ENCODE data around the gene VSIG2. TPM values are rescaled to one million over a fixed set of nuclear protein-coding genes. Genes with fewer than 3 reads are reported as not detected.

The VSIG2 gene
- total and polyA plus RNA-seq, 2 donors = 27.5 to 36.4 TPM

DNA sequence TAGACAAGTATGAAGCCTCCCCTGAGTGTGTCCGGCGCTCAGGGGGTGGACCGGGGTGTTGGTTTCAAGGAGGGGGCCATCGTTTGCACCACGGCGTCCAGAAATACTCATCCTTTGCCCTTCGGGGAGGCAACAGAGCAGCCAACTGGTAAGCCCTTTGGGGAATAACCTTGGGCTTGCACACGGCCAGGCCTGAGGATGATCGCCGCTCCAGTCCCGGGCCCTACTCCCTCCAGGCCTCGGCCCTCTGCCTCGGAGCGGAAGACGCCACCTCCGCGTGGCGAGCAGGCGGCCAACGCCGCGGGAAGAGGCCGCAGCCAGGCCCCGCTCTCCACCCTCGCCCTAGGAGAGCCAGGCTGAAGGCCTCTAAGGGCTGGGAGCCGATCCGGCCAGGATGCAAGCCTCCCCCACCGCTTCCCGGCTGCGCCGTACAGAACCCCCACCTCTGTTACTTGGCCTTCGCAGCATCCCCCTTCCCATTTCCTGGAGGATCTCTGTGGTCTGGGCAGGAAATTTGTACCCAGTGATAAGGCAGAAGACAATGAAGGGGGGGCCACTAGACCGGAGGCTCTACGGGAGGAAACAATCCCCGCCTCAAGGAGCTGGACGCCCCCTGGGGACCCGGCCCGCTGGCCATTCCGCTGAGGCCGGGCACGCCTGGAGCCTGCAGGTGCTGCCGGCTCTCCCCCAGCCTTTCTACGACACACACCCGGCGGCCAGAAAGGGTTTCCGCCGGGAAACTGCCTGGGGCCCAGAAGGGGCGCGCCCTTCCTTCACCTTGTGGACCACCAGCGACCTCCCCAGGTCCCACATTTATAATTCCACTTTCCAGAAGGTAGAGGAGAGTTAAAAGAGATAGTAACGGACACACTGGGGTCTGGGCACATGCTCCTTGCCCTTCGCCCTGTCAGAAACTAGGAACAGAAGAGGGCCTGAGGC, 7.5 kb upstream of the VSIG2 start:
- Histone ChIP-seq H3K36me3 (ENCODE audit: insufficient read depth) (no peaks in the 10 kb centered on the region), H3K4me3 (ENCODE audit: low read depth, low read length) (peak overlapping the region; percentile 33), H3K4me1 (ENCODE audit: insufficient read depth) (no peaks in the 10 kb centered on the region), H3K27ac (ENCODE audit: low read depth) (no peak overlapping the region)
- no peak for DNase-seq (ENCODE audit: extremely low spot score)
- 28% methylated on average over 52 of the region's 52 CpGs for WGBS

DNA sequence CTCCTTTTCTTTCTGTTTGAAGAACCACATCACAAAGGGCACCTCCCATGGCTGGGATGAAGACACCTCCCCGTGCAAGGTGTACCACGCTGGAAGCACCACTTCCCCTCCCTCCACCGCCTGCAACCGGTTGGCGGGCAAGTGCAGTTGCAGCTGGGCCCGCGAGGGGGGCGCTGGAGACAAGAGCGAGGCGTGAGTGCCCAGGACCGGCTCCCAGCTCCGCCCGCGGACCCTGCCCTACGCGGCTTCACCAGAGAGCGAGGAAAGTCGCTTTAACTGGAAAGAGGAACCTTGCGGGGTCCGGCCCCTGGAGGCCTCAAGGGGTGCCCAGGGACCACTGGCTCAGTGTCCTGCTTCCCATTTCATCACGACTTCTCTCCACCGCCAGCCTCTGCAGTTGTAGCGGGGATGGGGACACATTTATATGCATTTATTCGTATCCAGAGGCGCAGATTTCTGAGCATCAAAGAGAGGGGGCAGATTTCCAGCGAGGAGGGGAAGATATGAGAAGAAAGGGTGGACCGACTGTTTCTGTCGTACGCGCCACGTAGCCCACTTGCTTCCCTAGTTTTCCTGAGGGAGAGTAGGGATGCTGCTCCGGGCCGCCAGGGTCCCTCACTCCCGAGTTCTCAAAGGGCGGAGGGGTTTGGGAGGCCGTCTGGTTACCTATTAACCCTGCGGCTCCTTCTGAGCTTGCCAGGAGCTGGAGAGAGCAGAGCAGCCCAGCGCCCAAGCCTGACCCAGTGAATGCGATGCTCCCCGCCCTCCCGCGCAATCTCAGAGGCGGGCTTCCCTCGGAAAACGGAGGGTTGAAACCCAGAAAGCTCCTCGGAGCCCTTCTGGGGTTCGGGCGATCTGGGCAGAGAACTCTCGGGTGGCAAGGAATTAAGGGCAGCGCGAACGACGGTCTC, 6.6 kb upstream of the VSIG2 start:
- H3K36me3 ChIP-seq (ENCODE audit: insufficient read depth) = no peaks in the 10 kb centered on the region
- no peaks in the 10 kb centered on the region for H3K4me1 ChIP-seq (ENCODE audit: insufficient read depth)
- H3K27ac ChIP-seq (ENCODE audit: low read depth) = no peak overlapping the region
- H3K4me3 ChIP-seq (ENCODE audit: low read depth, low read length) = peak overlapping the region; percentile 14
- DNase-seq (ENCODE audit: extremely low spot score) = no peak
- WGBS = 6% methylated on average over 53 of the region's 53 CpGs

DNA sequence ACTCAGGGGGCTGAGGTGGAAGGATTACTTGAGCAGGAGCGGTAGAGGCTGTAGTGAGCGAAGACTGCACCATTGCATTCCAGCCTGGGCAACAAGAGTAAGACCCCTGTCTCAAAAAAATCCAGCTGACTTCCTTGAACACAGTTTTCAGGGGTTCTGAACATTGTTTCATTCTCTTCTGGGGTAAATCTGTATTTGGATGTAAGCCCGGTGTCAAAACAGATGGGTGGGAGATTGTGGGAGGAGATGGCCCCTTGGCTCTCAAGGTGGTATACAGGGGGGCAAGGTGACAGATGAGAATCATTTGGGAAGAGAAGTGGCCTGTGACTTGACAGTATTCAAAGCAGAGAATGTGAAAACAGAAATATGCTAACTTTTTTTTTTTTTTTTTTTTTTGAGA, 5.3 kb upstream of the VSIG2 start:
- DNase-seq (ENCODE audit: extremely low spot score) = no peak
- WGBS = 40% methylated on average over 3 of the region's 3 CpGs
- Histone ChIP-seq H3K4me1 (ENCODE audit: insufficient read depth) (no peaks in the 10 kb centered on the region), H3K4me3 (ENCODE audit: low read depth, low read length) (no peak overlapping the region), H3K36me3 (ENCODE audit: insufficient read depth) (no peaks in the 10 kb centered on the region), H3K27ac (ENCODE audit: low read depth) (no peak overlapping the region)

DNA sequence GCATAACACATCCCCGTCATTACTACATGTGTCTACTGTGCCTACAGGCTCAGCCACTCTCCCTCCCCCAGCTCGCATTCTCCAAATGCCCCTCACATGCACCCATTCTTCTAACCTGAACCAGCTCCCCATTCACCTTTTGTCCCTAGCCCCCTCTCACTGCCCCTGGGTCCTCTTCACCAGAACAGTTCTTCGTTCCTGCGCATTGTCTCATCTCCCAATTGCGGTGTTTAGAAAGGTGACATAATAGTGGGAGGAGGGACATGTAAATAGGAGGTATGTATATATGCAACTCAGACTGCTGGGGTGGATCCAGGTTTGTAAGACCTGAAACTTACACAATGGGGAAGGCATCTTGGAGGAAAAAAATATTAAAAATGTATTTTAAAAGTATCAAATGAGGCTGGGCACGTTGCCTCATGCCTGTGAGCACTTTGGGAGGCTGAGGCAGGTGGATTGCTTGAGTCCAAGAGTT, 4.7 kb upstream of the VSIG2 start:
- no peaks in the 10 kb centered on the region for H3K36me3 ChIP-seq (ENCODE audit: insufficient read depth)
- no peak for DNase-seq (ENCODE audit: extremely low spot score)
- 30% methylated on average over 6 of the region's 6 CpGs for WGBS
- no peaks in the 10 kb centered on the region for H3K4me1 ChIP-seq (ENCODE audit: insufficient read depth)
- no peak overlapping the region for H3K27ac ChIP-seq (ENCODE audit: low read depth)
- H3K4me3 ChIP-seq (ENCODE audit: low read depth, low read length) = no peak overlapping the region

DNA sequence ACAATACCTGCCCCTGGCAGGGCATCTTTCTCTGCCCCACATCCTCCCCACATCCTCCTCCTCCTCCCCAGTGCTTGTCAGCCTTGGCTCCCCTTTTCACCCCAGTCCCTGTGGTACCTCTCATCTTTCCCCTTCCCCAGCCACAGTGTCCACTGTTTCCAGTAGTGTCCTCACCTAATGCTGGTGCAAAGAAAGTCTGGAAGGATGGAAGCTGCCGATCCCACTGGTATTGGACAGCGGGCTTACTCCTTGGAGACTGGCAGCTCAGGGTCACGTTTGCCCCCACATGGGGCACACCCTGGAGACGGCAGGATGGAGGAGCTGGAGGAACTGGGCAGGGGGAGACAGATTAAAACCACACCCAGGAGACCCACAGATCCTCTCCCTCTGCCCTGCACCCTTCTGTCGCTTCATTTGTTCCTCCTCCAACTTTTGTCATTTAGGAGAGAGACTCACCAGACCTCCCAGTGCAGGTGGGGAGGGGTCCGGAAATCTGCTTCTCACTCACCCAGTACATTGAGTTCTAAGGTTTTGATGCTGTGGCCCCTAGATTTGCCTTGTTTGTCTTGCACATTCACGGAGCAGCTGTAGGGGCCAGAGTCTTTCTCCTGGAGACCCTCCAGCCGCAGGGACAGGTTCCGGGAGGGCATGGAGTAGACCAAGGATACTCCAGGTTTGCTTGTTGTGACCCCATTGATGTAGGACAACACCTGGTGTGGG, 4.1 kb upstream of the VSIG2 start:
- no peaks in the 10 kb centered on the region for H3K36me3 ChIP-seq (ENCODE audit: insufficient read depth)

GRCh38 chr11:124754710-124755109, 2.7 kb upstream of the VSIG2 start:
- no peak overlapping the region for H3K27ac ChIP-seq (ENCODE audit: low read depth)
- WGBS = 57% methylated on average over 6 of the region's 6 CpGs
- H3K4me1 ChIP-seq (ENCODE audit: insufficient read depth) = no peaks in the 10 kb centered on the region
- H3K36me3 ChIP-seq (ENCODE audit: insufficient read depth) = no peaks in the 10 kb centered on the region
- no peak for DNase-seq (ENCODE audit: extremely low spot score)
- no peak overlapping the region for H3K4me3 ChIP-seq (ENCODE audit: low read depth, low read length)

More for the DNA sequence above, 4.1 kb upstream of the VSIG2 start:
- Histone ChIP-seq H3K27ac (ENCODE audit: low read depth) (no peak overlapping the region), H3K4me1 (ENCODE audit: insufficient read depth) (no peaks in the 10 kb centered on the region), H3K4me3 (ENCODE audit: low read depth, low read length) (no peak overlapping the region)
- 28% methylated on average over 9 of the region's 9 CpGs for WGBS
- no peak for DNase-seq (ENCODE audit: extremely low spot score)

DNA sequence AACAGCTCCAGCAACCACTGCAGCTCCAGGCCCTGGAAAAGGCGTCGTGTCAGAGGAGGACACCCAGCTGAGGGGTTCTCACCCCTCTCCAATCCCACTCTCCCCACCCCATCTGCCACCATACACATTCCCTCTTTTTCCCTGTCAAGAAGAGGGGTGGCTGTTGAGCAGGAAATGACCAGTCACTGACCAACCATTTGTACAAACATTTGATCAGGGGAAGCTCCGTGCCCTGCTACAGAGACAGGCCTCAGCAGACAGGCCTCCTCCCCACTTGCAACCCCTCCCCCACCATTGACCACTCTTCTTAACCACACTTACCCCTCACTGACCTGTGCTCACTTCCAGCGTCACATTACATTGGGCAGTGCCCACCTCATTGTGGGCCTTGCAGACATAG, 2.3 kb upstream of the VSIG2 start:
- DNase-seq (ENCODE audit: extremely low spot score) = no peak
- WGBS = 54% methylated on average over 4 of the region's 4 CpGs
- Histone ChIP-seq H3K4me1 (ENCODE audit: insufficient read depth) (no peaks in the 10 kb centered on the region), H3K27ac (ENCODE audit: low read depth) (no peak overlapping the region), H3K36me3 (ENCODE audit: insufficient read depth) (no peaks in the 10 kb centered on the region), H3K4me3 (ENCODE audit: low read depth, low read length) (no peak overlapping the region)

GRCh38 chr11:124753624-124754023, 1.6 kb upstream of the VSIG2 start:
- WGBS = 78% methylated on average over 7 of the region's 7 CpGs
- Histone ChIP-seq H3K4me3 (ENCODE audit: low read depth, low read length) (no peak overlapping the region), H3K4me1 (ENCODE audit: insufficient read depth) (no peaks in the 10 kb centered on the region), H3K36me3 (ENCODE audit: insufficient read depth) (no peaks in the 10 kb centered on the region), H3K27ac (ENCODE audit: low read depth) (no peak overlapping the region)
- DNase-seq (ENCODE audit: extremely low spot score) = no peak

DNA sequence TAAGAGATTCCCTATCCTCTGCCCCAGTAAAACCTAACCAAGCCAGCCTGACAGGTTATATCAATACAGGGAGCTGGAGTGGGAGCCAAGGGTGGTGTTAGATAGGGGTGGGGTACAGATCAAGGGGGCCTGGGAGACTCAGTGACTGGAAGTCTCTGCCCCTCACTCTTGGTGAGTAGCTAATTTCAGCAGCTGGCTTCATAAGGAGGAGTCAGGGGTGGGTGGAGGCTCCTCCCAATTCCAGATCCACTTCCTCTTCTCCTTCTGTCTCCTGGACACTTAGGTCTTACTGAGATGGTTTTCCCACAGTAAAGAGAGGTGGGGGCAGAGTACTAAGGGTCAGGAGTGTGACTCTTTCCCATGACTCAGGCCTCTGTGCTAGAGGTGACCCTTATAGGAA, 1.1 kb upstream of the VSIG2 start:
- Histone ChIP-seq H3K4me1 (ENCODE audit: insufficient read depth) (no peaks in the 10 kb centered on the region), H3K36me3 (ENCODE audit: insufficient read depth) (no peaks in the 10 kb centered on the region), H3K4me3 (ENCODE audit: low read depth, low read length) (no peak overlapping the region), H3K27ac (ENCODE audit: low read depth) (no peak overlapping the region)
- DNase-seq (ENCODE audit: extremely low spot score) = no peak

- no peak overlapping the region for H3K4me3 ChIP-seq (ENCODE audit: low read depth, low read length)
- DNase-seq (ENCODE audit: extremely low spot score) = no peak
- no peak overlapping the region for H3K27ac ChIP-seq (ENCODE audit: low read depth)
- no peaks in the 10 kb centered on the region for H3K36me3 ChIP-seq (ENCODE audit: insufficient read depth)
- 26% methylated on average over 10 of the region's 10 CpGs for WGBS
- H3K4me1 ChIP-seq (ENCODE audit: insufficient read depth) = no peaks in the 10 kb centered on the region
Observed at GRCh38 chr11:124752471-124753102, 532 bp upstream of the VSIG2 start.

GRCh38 chr11:124751391-124751740, 689 bp downstream of the VSIG2 start:
- no peak for DNase-seq (ENCODE audit: extremely low spot score)
- WGBS = 27% methylated on average over 11 of the region's 11 CpGs
- no peaks in the 10 kb centered on the region for H3K4me1 ChIP-seq (ENCODE audit: insufficient read depth)
- no peaks in the 10 kb centered on the region for H3K36me3 ChIP-seq (ENCODE audit: insufficient read depth)
- H3K4me3 ChIP-seq (ENCODE audit: low read depth, low read length) = peak overlapping the region; percentile 17
- peak overlapping the region; percentile 89 for H3K27ac ChIP-seq (ENCODE audit: low read depth)

DNA sequence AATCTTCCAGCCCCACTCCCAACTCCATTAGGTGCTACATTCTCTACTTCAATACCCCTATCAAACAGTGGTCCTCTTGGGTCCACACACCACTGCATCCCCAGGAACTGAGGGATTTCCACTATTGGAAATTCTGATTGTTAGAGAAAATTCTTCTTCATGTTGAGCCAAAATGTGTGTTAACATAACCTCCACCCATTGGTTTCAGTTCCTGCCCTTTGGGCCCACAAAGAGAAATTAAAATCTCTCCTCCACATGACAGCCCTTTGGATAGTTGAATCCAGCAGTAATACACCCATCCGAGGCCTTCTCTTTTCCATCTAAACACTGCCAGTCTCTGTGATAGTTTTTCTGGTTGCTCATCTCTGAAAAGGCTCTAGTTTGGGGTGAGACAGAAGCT, 2.1 kb downstream of the VSIG2 start:
- Histone ChIP-seq H3K36me3 (ENCODE audit: insufficient read depth) (no peaks in the 10 kb centered on the region), H3K4me3 (ENCODE audit: low read depth, low read length) (no peak overlapping the region), H3K4me1 (ENCODE audit: insufficient read depth) (no peaks in the 10 kb centered on the region), H3K27ac (ENCODE audit: low read depth) (no peak overlapping the region)
- 55% methylated on average over 1 of the region's 1 CpG for WGBS
- DNase-seq (ENCODE audit: extremely low spot score) = no peak
